SU-DHL-6 (cell line): ENCODE measurements around the gene DRAM1.

ENCODE experiments used
- H2AFZ ChIP-seq: fragments of 200-600 bp; sonication (generic); 2 replicates; pipeline ENCODE4 v1.6.1; 2014; ENCODE audit warnings: low read depth, mild to moderate bottlenecking, moderate library complexity, mixed read lengths, antibody characterized with exemption, low read length; ENCODE audit not compliant: severe bottlenecking
- H3F3A ChIP-seq: fragments of 200-600 bp; shearing (Covaris generic); 2 replicates; pipeline ENCODE4 v1.6.0; 2016; ENCODE audit warnings: antibody characterized with exemption, mild to moderate bottlenecking; ENCODE audit not compliant: insufficient read depth
- H3K27ac ChIP-seq: fragments of 200-600 bp; sonication (generic); 2 replicates; pipeline ENCODE4 v1.5.1; 2016; ENCODE audit warnings: low read depth, mild to moderate bottlenecking, low read length, moderate library complexity, mixed read lengths
- H3K27me3 ChIP-seq: fragments of 200-600 bp; sonication (generic), shearing (Covaris generic); 2 replicates; pipeline ENCODE4 v1.6.0; 2014; ENCODE audit warnings: mild to moderate bottlenecking, low read length
- H3K36me3 ChIP-seq: fragments of 200-600 bp; sonication (generic); 2 replicates; pipeline ENCODE4 v1.6.1; 2014; ENCODE audit warnings: mild to moderate bottlenecking, low read length, mixed read lengths
- H3K4me2 ChIP-seq: fragments of 300-600, 200-600 bp; shearing (Covaris generic), sonication (generic); 2 replicates; pipeline ENCODE4 v1.6.0; 2014; ENCODE audit warnings: low read length, low read depth, mild to moderate bottlenecking; ENCODE audit not compliant: poor library complexity, severe bottlenecking
- H3K4me3 ChIP-seq: fragments of 200-600 bp; sonication (generic); 2 replicates; pipeline ENCODE4 v1.5.1; 2014; ENCODE audit warnings: antibody characterized with exemption, low read length, mild to moderate bottlenecking, mixed read lengths; ENCODE audit not compliant: insufficient read depth, poor library complexity, severe bottlenecking
- H3K79me2 ChIP-seq: fragments of 200-600 bp; sonication (generic); 2 replicates; pipeline ENCODE4 v1.6.1; 2014; ENCODE audit warnings: mild to moderate bottlenecking, low read length, moderate library complexity; ENCODE audit not compliant: insufficient read depth
- H3K9ac ChIP-seq: fragments of 200-600 bp; sonication (generic); 2 replicates; pipeline ENCODE4 v1.7.0; 2014; ENCODE audit warnings: mild to moderate bottlenecking, low read length
- H3K9me2 ChIP-seq: fragments of 200-600 bp; sonication (generic); replicated peaks from 2 replicates; pipeline ENCODE4 v1.6.1; 2014; ENCODE audit warnings: low read length; ENCODE audit not compliant: insufficient read depth
- H3K9me3 ChIP-seq: fragments of 200-600 bp; sonication (generic); 2 replicates; pipeline ENCODE4 v1.6.1; 2014; ENCODE audit warnings: low read length, mixed read lengths; ENCODE audit not compliant: insufficient read depth
- H4K20me1 ChIP-seq: fragments of 200-600 bp; sonication (generic); 2 replicates; pipeline ENCODE4 v1.6.1; 2014; ENCODE audit warnings: low read depth, mild to moderate bottlenecking, antibody characterized with exemption, low read length, moderate library complexity, mixed read lengths
- CTCF ChIP-seq: fragments of 200-600 bp; sonication (generic); IDR thresholded peaks from one replicate; pipeline ENCODE4 v1.5.1; 2017; ENCODE audit warnings: antibody characterized with exemption, mild to moderate bottlenecking, low read length, moderate library complexity; ENCODE audit not compliant: insufficient read depth, poor library complexity, severe bottlenecking
- EZH2phosphoT487 ChIP-seq: fragments of 200-600 bp; sonication (generic), shearing (Covaris generic); conservative IDR thresholded peaks from 2 replicates; pipeline ENCODE4 v1.6.1; 2018; ENCODE audit warnings: mild to moderate bottlenecking, antibody characterized with exemption, low read length, moderate library complexity, mixed read lengths

The DRAM1 gene

GRCh38 chr12:101847325-101847724 is 30.1 kb upstream of the DRAM1 start:
- H3K27ac ChIP-seq, result no peak overlapping the region
- H3K79me2 ChIP-seq, result no peaks in the 10 kb centered on the region
- no peaks in the 10 kb centered on the region for H3K27me3 ChIP-seq
- H3K9me2 ChIP-seq, result no peaks in the 10 kb centered on the region
- no peaks in the 10 kb centered on the region for H3K36me3 ChIP-seq
- H3K4me2 ChIP-seq, result no peak overlapping the region
- no peak overlapping the region for H3K9ac ChIP-seq
- H3K9me3 ChIP-seq, result no peaks in the 10 kb centered on the region
- TF ChIP-seq EZH2phosphoT487 (no peak), CTCF (no peak)
- no peaks in the 10 kb centered on the region for H3F3A ChIP-seq
- no peak overlapping the region for H2AFZ ChIP-seq
- H4K20me1 ChIP-seq, result no peaks in the 10 kb centered on the region
- no peak overlapping the region for H3K4me3 ChIP-seq

- TF ChIP-seq CTCF (no peak), EZH2phosphoT487 (no peak)
- Histone ChIP-seq H3K9me2 (no peaks in the 10 kb centered on the region), H3K4me3 (no peak overlapping the region), H3K9ac (no peak overlapping the region), H3K79me2 (no peaks in the 10 kb centered on the region), H2AFZ (no peak overlapping the region), H3K27me3 (no peaks in the 10 kb centered on the region), H4K20me1 (no peaks in the 10 kb centered on the region), H3K4me2 (no peak overlapping the region), H3K36me3 (no peaks in the 10 kb centered on the region), H3K27ac (no peak overlapping the region), H3F3A (no peaks in the 10 kb centered on the region), H3K9me3 (no peaks in the 10 kb centered on the region)
These were observed 27.2 kb upstream of the DRAM1 start for GRCh38 chr12:101850199-101850598.

- H3K9me2 ChIP-seq, result no peaks in the 10 kb centered on the region
- TF ChIP-seq CTCF (no peak), EZH2phosphoT487 (no peak)
- no peak overlapping the region for H2AFZ ChIP-seq
- H3K27me3 ChIP-seq, result no peaks in the 10 kb centered on the region
- H3K9me3 ChIP-seq, result no peaks in the 10 kb centered on the region
- no peak overlapping the region for H3K27ac ChIP-seq
- H4K20me1 ChIP-seq, result no peaks in the 10 kb centered on the region
- H3K4me2 ChIP-seq, result no peak overlapping the region
- no peaks in the 10 kb centered on the region for H3F3A ChIP-seq
- no peaks in the 10 kb centered on the region for H3K79me2 ChIP-seq
- H3K36me3 ChIP-seq, result no peaks in the 10 kb centered on the region
- no peak overlapping the region for H3K9ac ChIP-seq
- no peak overlapping the region for H3K4me3 ChIP-seq
These were observed 24.4 kb upstream of the DRAM1 start for GRCh38 chr12:101852998-101853397.

GRCh38 chr12:101854747-101855146 is 22.6 kb upstream of the DRAM1 start:
- Histone ChIP-seq H3K4me2 (no peak overlapping the region), H3K36me3 (no peaks in the 10 kb centered on the region), H3K4me3 (no peak overlapping the region), H3K9ac (no peak overlapping the region), H3K9me3 (no peaks in the 10 kb centered on the region), H4K20me1 (no peaks in the 10 kb centered on the region), H3K27ac (no peak overlapping the region), H3K27me3 (no peaks in the 10 kb centered on the region), H3K9me2 (no peaks in the 10 kb centered on the region), H3K79me2 (no peaks in the 10 kb centered on the region), H2AFZ (no peak overlapping the region), H3F3A (no peaks in the 10 kb centered on the region)
- TF ChIP-seq EZH2phosphoT487, result no peak
- TF ChIP-seq CTCF, result no peak
